ENCODE results near the gene MAD1L1. TPM values are rescaled to one million over a fixed set of nuclear protein-coding genes. Genes with fewer than 3 reads are reported as not detected.

MAD1L1 gene
- total RNA-seq, 1 experiment from 2014 or later: 38.5 TPM

GRCh38 chr7:2172311-2173188 is 60.2 kb downstream of the MAD1L1 start:
- H3K4me2 ChIP-seq (ENCODE audit: low read length): no peak overlapping the region
- no peak for ATAC-seq
- H3K9me2 ChIP-seq (ENCODE audit: insufficient read depth): no peaks in the 10 kb centered on the region
- BruUV-seq (replicated peaks): no TSS peak
- no peak for TF ChIP-seq RAD21 (IDR thresholded peaks at IDR 0.05; ENCODE audit: low read depth)
- TF ChIP-seq, protein P1, sequence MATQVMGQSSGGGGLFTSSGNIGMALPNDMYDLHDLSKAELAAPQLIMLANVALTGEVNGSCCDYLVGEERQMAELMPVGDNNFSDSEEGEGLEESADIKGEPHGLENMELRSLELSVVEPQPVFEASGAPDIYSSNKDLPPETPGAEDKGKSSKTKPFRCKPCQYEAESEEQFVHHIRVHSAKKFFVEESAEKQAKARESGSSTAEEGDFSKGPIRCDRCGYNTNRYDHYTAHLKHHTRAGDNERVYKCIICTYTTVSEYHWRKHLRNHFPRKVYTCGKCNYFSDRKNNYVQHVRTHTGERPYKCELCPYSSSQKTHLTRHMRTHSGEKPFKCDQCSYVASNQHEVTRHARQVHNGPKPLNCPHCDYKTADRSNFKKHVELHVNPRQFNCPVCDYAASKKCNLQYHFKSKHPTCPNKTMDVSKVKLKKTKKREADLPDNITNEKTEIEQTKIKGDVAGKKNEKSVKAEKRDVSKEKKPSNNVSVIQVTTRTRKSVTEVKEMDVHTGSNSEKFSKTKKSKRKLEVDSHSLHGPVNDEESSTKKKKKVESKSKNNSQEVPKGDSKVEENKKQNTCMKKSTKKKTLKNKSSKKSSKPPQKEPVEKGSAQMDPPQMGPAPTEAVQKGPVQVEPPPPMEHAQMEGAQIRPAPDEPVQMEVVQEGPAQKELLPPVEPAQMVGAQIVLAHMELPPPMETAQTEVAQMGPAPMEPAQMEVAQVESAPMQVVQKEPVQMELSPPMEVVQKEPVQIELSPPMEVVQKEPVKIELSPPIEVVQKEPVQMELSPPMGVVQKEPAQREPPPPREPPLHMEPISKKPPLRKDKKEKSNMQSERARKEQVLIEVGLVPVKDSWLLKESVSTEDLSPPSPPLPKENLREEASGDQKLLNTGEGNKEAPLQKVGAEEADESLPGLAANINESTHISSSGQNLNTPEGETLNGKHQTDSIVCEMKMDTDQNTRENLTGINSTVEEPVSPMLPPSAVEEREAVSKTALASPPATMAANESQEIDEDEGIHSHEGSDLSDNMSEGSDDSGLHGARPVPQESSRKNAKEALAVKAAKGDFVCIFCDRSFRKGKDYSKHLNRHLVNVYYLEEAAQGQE (IDR thresholded peaks at IDR 0.05; ENCODE audit: low read depth): no peak
- no peak for TF ChIP-seq POLR2A (IDR thresholded peaks at IDR 0.05; ENCODE audit: borderline replicate concordance, extremely low read depth, insufficient read depth, insufficient read length)
- no peak for TF ChIP-seq EGR1 (IDR thresholded peaks at IDR 0.05; ENCODE audit: low read depth)
- no peak for TF ChIP-seq ZNF274 (IDR thresholded peaks at IDR 0.05; ENCODE audit: low read depth, low read length)
- no peak for TF ChIP-seq CEBPB (IDR thresholded peaks at IDR 0.05; ENCODE audit: low read depth)
- no peak for TF ChIP-seq JUND (IDR thresholded peaks at IDR 0.05)
- no peaks in the 10 kb centered on the region for H3K36me3 ChIP-seq (ENCODE audit: control insufficient read depth in 1 of 2, insufficient read depth in 2 of 2, low read length in 2 of 2)
- H3K27me3 ChIP-seq (ENCODE audit: insufficient read depth, low read length): no peaks in the 10 kb centered on the region
- CTCF ChIA-PET: no interaction called here
- RAD21 ChIA-PET (ENCODE audit: low non-redundant PET in 1 of 2, low total read pairs in 2 of 2, uncharacterized antibody in 2 of 2, unreplicated experiment in 2 of 2): no interaction called here
- no peak overlapping the region for H3K4me3 ChIP-seq (replicated peaks in 1 of 2; ENCODE audit: low read depth in 1 of 2, low read length in 2 of 2)
- H3K27ac ChIP-seq (ENCODE audit: low read depth, low read length): no peak overlapping the region
- DNase-seq (ENCODE audit: low read depth, low spot score): no peak
- no peaks in the 10 kb centered on the region for H4K20me1 ChIP-seq (ENCODE audit: insufficient read depth)
- H3K9ac ChIP-seq (ENCODE audit: low read length): no peak overlapping the region
- intact Hi-C loops (cut with micrococcal nuclease): no loop called here
- no peak overlapping the region for H2AFZ ChIP-seq (ENCODE audit: low read depth, low read length, poor library complexity, severe bottlenecking)
- H3K9me3 ChIP-seq (ENCODE audit: control insufficient read depth in 1 of 2, insufficient read depth in 1 of 2, low read depth in 1 of 2, low read length in 2 of 2): no peaks in the 10 kb centered on the region
- peaks cover 11 to 16% of the 10 kb centered on the region in 2 experiments for H3K4me1 ChIP-seq (ENCODE audit: control insufficient read depth in 1 of 2, insufficient read depth in 2 of 2, low read length in 2 of 2)
- POLR2A ChIA-PET: no interaction called here
- H3K79me2 ChIP-seq (ENCODE audit: insufficient read depth, low read length): no peaks in the 10 kb centered on the region
